SU-DHL-6 (cell line): ENCODE measurements around the gene IL1A.

Experiments
- H2AFZ ChIP-seq: fragments of 200-600 bp; sonication (generic); 2 replicates; pipeline ENCODE4 v1.6.1; 2014; ENCODE audit warnings: low read depth, mild to moderate bottlenecking, moderate library complexity, mixed read lengths, antibody characterized with exemption, low read length; ENCODE audit not compliant: severe bottlenecking
- H3F3A ChIP-seq: fragments of 200-600 bp; shearing (Covaris generic); 2 replicates; pipeline ENCODE4 v1.6.0; 2016; ENCODE audit warnings: antibody characterized with exemption, mild to moderate bottlenecking; ENCODE audit not compliant: insufficient read depth
- H3K27ac ChIP-seq: fragments of 200-600 bp; sonication (generic); 2 replicates; pipeline ENCODE4 v1.5.1; 2016; ENCODE audit warnings: low read depth, mild to moderate bottlenecking, low read length, moderate library complexity, mixed read lengths
- H3K27me3 ChIP-seq: fragments of 200-600 bp; sonication (generic), shearing (Covaris generic); 2 replicates; pipeline ENCODE4 v1.6.0; 2014; ENCODE audit warnings: mild to moderate bottlenecking, low read length
- H3K36me3 ChIP-seq: fragments of 200-600 bp; sonication (generic); 2 replicates; pipeline ENCODE4 v1.6.1; 2014; ENCODE audit warnings: mild to moderate bottlenecking, low read length, mixed read lengths
- H3K4me2 ChIP-seq: fragments of 300-600, 200-600 bp; shearing (Covaris generic), sonication (generic); 2 replicates; pipeline ENCODE4 v1.6.0; 2014; ENCODE audit warnings: low read length, low read depth, mild to moderate bottlenecking; ENCODE audit not compliant: poor library complexity, severe bottlenecking
- H3K4me3 ChIP-seq: fragments of 200-600 bp; sonication (generic); 2 replicates; pipeline ENCODE4 v1.5.1; 2014; ENCODE audit warnings: antibody characterized with exemption, low read length, mild to moderate bottlenecking, mixed read lengths; ENCODE audit not compliant: insufficient read depth, poor library complexity, severe bottlenecking
- H3K79me2 ChIP-seq: fragments of 200-600 bp; sonication (generic); 2 replicates; pipeline ENCODE4 v1.6.1; 2014; ENCODE audit warnings: mild to moderate bottlenecking, low read length, moderate library complexity; ENCODE audit not compliant: insufficient read depth
- H3K9ac ChIP-seq: fragments of 200-600 bp; sonication (generic); 2 replicates; pipeline ENCODE4 v1.7.0; 2014; ENCODE audit warnings: mild to moderate bottlenecking, low read length
- H3K9me2 ChIP-seq: fragments of 200-600 bp; sonication (generic); replicated peaks from 2 replicates; pipeline ENCODE4 v1.6.1; 2014; ENCODE audit warnings: low read length; ENCODE audit not compliant: insufficient read depth
- H3K9me3 ChIP-seq: fragments of 200-600 bp; sonication (generic); 2 replicates; pipeline ENCODE4 v1.6.1; 2014; ENCODE audit warnings: low read length, mixed read lengths; ENCODE audit not compliant: insufficient read depth
- H4K20me1 ChIP-seq: fragments of 200-600 bp; sonication (generic); 2 replicates; pipeline ENCODE4 v1.6.1; 2014; ENCODE audit warnings: low read depth, mild to moderate bottlenecking, antibody characterized with exemption, low read length, moderate library complexity, mixed read lengths
- EZH2phosphoT487 ChIP-seq: fragments of 200-600 bp; sonication (generic), shearing (Covaris generic); conservative IDR thresholded peaks from 2 replicates; pipeline ENCODE4 v1.6.1; 2018; ENCODE audit warnings: mild to moderate bottlenecking, antibody characterized with exemption, low read length, moderate library complexity, mixed read lengths
- TF ChIP-seq, protein P1 (sequence below): fragments of 200-600 bp; sonication (generic); IDR thresholded peaks from one replicate; pipeline ENCODE4 v1.5.1; 2017; ENCODE audit warnings: antibody characterized with exemption, mild to moderate bottlenecking, low read length, moderate library complexity; ENCODE audit not compliant: insufficient read depth, poor library complexity, severe bottlenecking

The IL1A gene

DNA sequence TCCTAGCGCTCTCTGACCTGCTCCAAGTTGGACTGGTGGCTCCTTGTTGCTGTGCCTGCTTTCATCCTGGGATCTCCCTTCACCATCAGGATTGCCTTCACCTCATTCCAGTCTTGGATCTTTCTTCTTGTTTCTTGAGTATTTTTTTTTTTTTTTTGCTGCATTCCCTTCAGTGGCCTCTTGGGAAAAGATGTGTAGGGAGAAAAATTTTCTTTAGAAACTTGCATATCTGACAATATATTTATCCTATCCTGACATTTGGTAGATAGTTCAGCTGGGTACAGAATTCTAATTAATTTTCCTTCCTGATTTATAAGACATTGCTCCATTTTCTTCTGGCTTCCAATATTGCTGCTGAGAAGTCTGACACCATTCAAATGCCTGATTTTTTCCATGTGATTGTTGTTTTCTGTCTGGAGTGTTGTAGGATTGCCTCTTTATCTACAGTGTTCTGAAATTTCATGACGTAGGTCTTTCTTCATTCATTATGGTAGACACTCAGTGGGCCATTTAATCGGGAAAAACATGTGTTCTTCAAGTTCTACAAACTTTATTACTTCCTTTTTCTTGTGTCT is 23.0 kb upstream of the IL1A start:
- Histone ChIP-seq H3K9me2 (no peaks in the 10 kb centered on the region), H3F3A (no peaks in the 10 kb centered on the region), H3K9me3 (peaks cover 6% of the 10 kb centered on the region; the same call in 1 of the 2 replicates), H3K27ac (no peak overlapping the region), H3K4me3 (no peak overlapping the region), H2AFZ (no peak overlapping the region), H4K20me1 (no peaks in the 10 kb centered on the region), H3K4me2 (no peak overlapping the region), H3K36me3 (0 out of 2 replicates have a peak, but pooled peaks cover 4% of the 10 kb centered on the region), H3K27me3 (no peaks in the 10 kb centered on the region), H3K9ac (no peak overlapping the region), H3K79me2 (no peaks in the 10 kb centered on the region)
- TF ChIP-seq, protein P1, sequence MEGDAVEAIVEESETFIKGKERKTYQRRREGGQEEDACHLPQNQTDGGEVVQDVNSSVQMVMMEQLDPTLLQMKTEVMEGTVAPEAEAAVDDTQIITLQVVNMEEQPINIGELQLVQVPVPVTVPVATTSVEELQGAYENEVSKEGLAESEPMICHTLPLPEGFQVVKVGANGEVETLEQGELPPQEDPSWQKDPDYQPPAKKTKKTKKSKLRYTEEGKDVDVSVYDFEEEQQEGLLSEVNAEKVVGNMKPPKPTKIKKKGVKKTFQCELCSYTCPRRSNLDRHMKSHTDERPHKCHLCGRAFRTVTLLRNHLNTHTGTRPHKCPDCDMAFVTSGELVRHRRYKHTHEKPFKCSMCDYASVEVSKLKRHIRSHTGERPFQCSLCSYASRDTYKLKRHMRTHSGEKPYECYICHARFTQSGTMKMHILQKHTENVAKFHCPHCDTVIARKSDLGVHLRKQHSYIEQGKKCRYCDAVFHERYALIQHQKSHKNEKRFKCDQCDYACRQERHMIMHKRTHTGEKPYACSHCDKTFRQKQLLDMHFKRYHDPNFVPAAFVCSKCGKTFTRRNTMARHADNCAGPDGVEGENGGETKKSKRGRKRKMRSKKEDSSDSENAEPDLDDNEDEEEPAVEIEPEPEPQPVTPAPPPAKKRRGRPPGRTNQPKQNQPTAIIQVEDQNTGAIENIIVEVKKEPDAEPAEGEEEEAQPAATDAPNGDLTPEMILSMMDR, result no peak
- TF ChIP-seq EZH2phosphoT487, result no peak

GRCh38 chr2:112805542-112805941 is 21.2 kb upstream of the IL1A start:
- Histone ChIP-seq H3K4me3 (no peak overlapping the region), H3K9me2 (no peaks in the 10 kb centered on the region), H3K27me3 (no peaks in the 10 kb centered on the region), H3K36me3 (0 out of 2 replicates have a peak, but pooled peaks cover 4% of the 10 kb centered on the region), H3F3A (no peaks in the 10 kb centered on the region), H2AFZ (no peak overlapping the region), H3K27ac (no peak overlapping the region), H3K79me2 (no peaks in the 10 kb centered on the region), H4K20me1 (no peaks in the 10 kb centered on the region), H3K9ac (no peak overlapping the region), H3K4me2 (no peak overlapping the region), H3K9me3 (peaks cover 6% of the 10 kb centered on the region; the same call in 1 of the 2 replicates)
- TF ChIP-seq EZH2phosphoT487, result no peak
- TF ChIP-seq, protein P1, result no peak

GRCh38 chr2:112803691-112804521 is 19.6 kb upstream of the IL1A start:
- Histone ChIP-seq H2AFZ (no peak overlapping the region), H3K9ac (no peak overlapping the region), H3F3A (no peaks in the 10 kb centered on the region), H4K20me1 (no peaks in the 10 kb centered on the region), H3K27ac (no peak overlapping the region), H3K9me3 (peaks cover 6% of the 10 kb centered on the region; the same call in 1 of the 2 replicates), H3K27me3 (no peaks in the 10 kb centered on the region), H3K4me3 (no peak overlapping the region), H3K36me3 (0 out of 2 replicates have a peak, but pooled peaks cover 4% of the 10 kb centered on the region), H3K79me2 (no peaks in the 10 kb centered on the region), H3K9me2 (no peaks in the 10 kb centered on the region), H3K4me2 (no peak overlapping the region)
- no peak for TF ChIP-seq EZH2phosphoT487
- TF ChIP-seq, protein P1, result no peak
